Endothelial cell (in vitro differentiated cells): Measurements from ENCODE around the gene PYGM. TPM values are rescaled to one million over a fixed set of nuclear protein-coding genes. Genes with fewer than 3 reads are reported as not detected.

Experiments
- DNase-seq: peaks from one replicate; pipeline ENCODE4 v3.0.0; 2021; ENCODE audit warnings: low spot score
- H3K27ac Mint-ChIP-seq: one replicate; pipeline ENCODE4 v1.8.0; 2021; ENCODE audit warnings: mixed read lengths, inconsistent platforms; ENCODE audit not compliant: unreplicated experiment
- H3K27me3 Mint-ChIP-seq: one replicate; pipeline ENCODE4 v1.8.0; 2021; ENCODE audit warnings: mild to moderate bottlenecking, moderate library complexity, mixed read lengths, inconsistent platforms; ENCODE audit not compliant: unreplicated experiment
- H3K36me3 Mint-ChIP-seq: one replicate; pipeline ENCODE4 v1.8.0; 2021; ENCODE audit warnings: mild to moderate bottlenecking, low read depth, mixed read lengths, inconsistent platforms; ENCODE audit not compliant: unreplicated experiment
- H3K4me1 Mint-ChIP-seq: one replicate; pipeline ENCODE4 v1.8.0; 2021; ENCODE audit warnings: mild to moderate bottlenecking, mixed read lengths, inconsistent platforms; ENCODE audit not compliant: unreplicated experiment
- H3K4me3 Mint-ChIP-seq: one replicate; pipeline ENCODE4 v1.8.0; 2021; ENCODE audit warnings: mild to moderate bottlenecking, mixed read lengths, inconsistent platforms; ENCODE audit not compliant: unreplicated experiment
- H3K9me3 Mint-ChIP-seq: one replicate; pipeline ENCODE4 v1.8.0; 2021; ENCODE audit warnings: mixed read lengths, inconsistent platforms; ENCODE audit not compliant: unreplicated experiment
- total RNA-seq: library from RNA; stranded (reverse); fragmentation: NEBNext Ultra II Directional; extraction: Animal tissue kit (Norgen Biotek cat#: 25700); gene quantifications from one replicate; pipeline ENCODE4 v1.2.1, GENCODE V29; 2021; ENCODE audit not compliant: unreplicated experiment
- TF ChIP-seq, protein P1 (sequence below): fragments of 200-600 bp; sonication (generic); IDR thresholded peaks from one replicate; pipeline ENCODE4 v1.5.0; 2021; ENCODE audit warnings: antibody characterized with exemption; ENCODE audit not compliant: unreplicated experiment

The PYGM gene
- total RNA-seq, 1 donor from 2014 or later = 0.26 TPM

GRCh38 chr11:64697663-64698375, 62.0 kb downstream of the PYGM start:
- TF ChIP-seq, protein P1, sequence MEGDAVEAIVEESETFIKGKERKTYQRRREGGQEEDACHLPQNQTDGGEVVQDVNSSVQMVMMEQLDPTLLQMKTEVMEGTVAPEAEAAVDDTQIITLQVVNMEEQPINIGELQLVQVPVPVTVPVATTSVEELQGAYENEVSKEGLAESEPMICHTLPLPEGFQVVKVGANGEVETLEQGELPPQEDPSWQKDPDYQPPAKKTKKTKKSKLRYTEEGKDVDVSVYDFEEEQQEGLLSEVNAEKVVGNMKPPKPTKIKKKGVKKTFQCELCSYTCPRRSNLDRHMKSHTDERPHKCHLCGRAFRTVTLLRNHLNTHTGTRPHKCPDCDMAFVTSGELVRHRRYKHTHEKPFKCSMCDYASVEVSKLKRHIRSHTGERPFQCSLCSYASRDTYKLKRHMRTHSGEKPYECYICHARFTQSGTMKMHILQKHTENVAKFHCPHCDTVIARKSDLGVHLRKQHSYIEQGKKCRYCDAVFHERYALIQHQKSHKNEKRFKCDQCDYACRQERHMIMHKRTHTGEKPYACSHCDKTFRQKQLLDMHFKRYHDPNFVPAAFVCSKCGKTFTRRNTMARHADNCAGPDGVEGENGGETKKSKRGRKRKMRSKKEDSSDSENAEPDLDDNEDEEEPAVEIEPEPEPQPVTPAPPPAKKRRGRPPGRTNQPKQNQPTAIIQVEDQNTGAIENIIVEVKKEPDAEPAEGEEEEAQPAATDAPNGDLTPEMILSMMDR = no peak
- Mint-ChIP-seq H3K9me3 (no peaks in the 10 kb centered on the region), H3K4me3 (no peak overlapping the region), H3K27me3 (peaks cover 7% of the 10 kb centered on the region), H3K4me1 (peaks cover 26% of the 10 kb centered on the region), H3K36me3 (no peaks in the 10 kb centered on the region), H3K27ac (no peak overlapping the region)
- no peak for DNase-seq

Other genes starting within 250 kb of the PYGM start
- not detected for gene SLC22A11, start 204.0 kb downstream of the PYGM start, total RNA-seq
- gene SLC22A12, start 168.8 kb downstream of the PYGM start, total RNA-seq = not detected
- gene NRXN2, start 36.8 kb downstream of the PYGM start, total RNA-seq = 11.5 TPM
- 139 TPM for gene RASGRP2, start 15.8 kb downstream of the PYGM start, total RNA-seq
- 322 TPM for gene SF1, start 18.6 kb upstream of the PYGM start, total RNA-seq
- 202 TPM for gene MAP4K2, start 43.2 kb upstream of the PYGM start, total RNA-seq
- 56.3 TPM for gene MEN1, start 50.6 kb upstream of the PYGM start, total RNA-seq
- 4.1 TPM for gene CDC42BPG, start 84.7 kb upstream of the PYGM start, total RNA-seq
- gene EHD1, start 118.6 kb upstream of the PYGM start, total RNA-seq = 84.0 TPM
- gene ATG2A, start 157.2 kb upstream of the PYGM start, total RNA-seq = 22.4 TPM
- 13.3 TPM for gene PPP2R5B, start 164.7 kb upstream of the PYGM start, total RNA-seq
- not detected for gene GPHA2, start 175.9 kb upstream of the PYGM start, total RNA-seq
- gene MAJIN, start 212.1 kb upstream of the PYGM start, total RNA-seq = not detected
- gene BATF2, start 237.0 kb upstream of the PYGM start, total RNA-seq = not detected